GM12878 (cell line): ENCODE results near the gene UNC5CL. TPM values are rescaled to one million over a fixed set of nuclear protein-coding genes. Genes with fewer than 3 reads are reported as not detected.

Experiments
- ATAC-seq: fragments of 200-7000 bp; cut with Tn5 transposase; 3 replicates; pipeline ENCODE4 v1.9.1; 2020; ENCODE audit warnings: mild to moderate bottlenecking, moderate library complexity
- BruUV-seq: library from RNA; stranded (reverse); fragments of 400-500 nt; replicated peaks from 2 replicates; lab custom pipeline; 2021; lab: Mats Ljungman, UMichigan
- CTCF ChIA-PET: fragments of 300-600 bp; sonication (Branson Sonifier 250); formaldehyde crosslinking; extraction: SDS; loops from one replicate; lab custom pipeline; 2021; ENCODE audit warnings: inconsistent platforms; lab: Yijun Ruan, JAX
- POLR2A ChIA-PET: fragments of 350-600 bp; formaldehyde crosslinking; extraction: SDS; loops from one replicate; lab custom pipeline; 2021; ENCODE audit warnings: inconsistent platforms; lab: Charles Lee
- RAD21 ChIA-PET: fragments of 300-600 bp; sonication (Branson Sonifier 250); formaldehyde crosslinking; loops from one replicate; lab custom pipeline; 2023; ENCODE audit warnings: antibody characterized with exemption; ENCODE audit not compliant: unreplicated experiment; lab: Charles Lee
- SMC1A ChIA-PET: fragments of 300-600 bp; sonication (Branson Sonifier 250); formaldehyde crosslinking; loops from one replicate; lab custom pipeline; 2023; ENCODE audit not compliant: unreplicated experiment, uncharacterized antibody; lab: Charles Lee
- DNase-seq: peaks from one replicate; pipeline ENCODE4 v3.0.0-alpha.2; 2011; ENCODE audit warnings: low read depth, low spot score
- FAIRE-seq: peaks from 3 replicates; lab custom pipeline; 2011; peaks lifted over from hg19 to GRCh38; lab: Jason Lieb, UNC
- H2AFZ ChIP-seq: 2 replicates; pipeline ENCODE4 v1.6.0; 2011; ENCODE audit warnings: low read depth, low read length, control low read depth; ENCODE audit not compliant: control insufficient read depth
- H3K27ac ChIP-seq: 2 replicates; pipeline ENCODE4 v1.5.1; 2011; ENCODE audit warnings: control low read depth; ENCODE audit not compliant: control insufficient read depth, insufficient read depth
- H3K27me3 ChIP-seq, 2 experiments: replicated peaks in 1 of 2; 2 replicates each; pipeline versions ENCODE4 v1.6.0 to v1.6.1; 2011; ENCODE audit warnings: low read length in 1 of 2; ENCODE audit not compliant: control insufficient read depth in 2 of 2, insufficient read depth in 2 of 2
- H3K36me3 ChIP-seq, 2 experiments: 2 replicates each; pipeline ENCODE4 v1.5.1; 2011; ENCODE audit warnings: low read length in 1 of 2; ENCODE audit not compliant: control insufficient read depth in 2 of 2, insufficient read depth in 2 of 2
- H3K4me1 ChIP-seq: 2 replicates; pipeline ENCODE4 v1.6.1; 2011; ENCODE audit warnings: mild to moderate bottlenecking, low read length, moderate library complexity, mixed read lengths; ENCODE audit not compliant: control insufficient read depth, insufficient read depth
- H3K4me2 ChIP-seq: 2 replicates; pipeline ENCODE4 v1.6.0; 2011; ENCODE audit warnings: control low read depth; ENCODE audit not compliant: control insufficient read depth, insufficient read depth
- H3K4me3 ChIP-seq: fragments of 200-600 bp; sonication (generic); 2 replicates; pipeline ENCODE4 v1.5.1; 2016
- H3K79me2 ChIP-seq: 2 replicates; pipeline ENCODE4 v1.6.0; 2011; ENCODE audit warnings: low read length; ENCODE audit not compliant: control insufficient read depth, insufficient read depth
- H3K9ac ChIP-seq: 2 replicates; pipeline ENCODE4 v1.8.0; 2011; ENCODE audit warnings: low read length, control low read depth, mixed read lengths; ENCODE audit not compliant: control insufficient read depth, insufficient read depth
- H3K9me3 ChIP-seq: replicated peaks from 3 replicates; pipeline ENCODE4 v1.5.1; 2011; ENCODE audit warnings: mild to moderate bottlenecking, low read length; ENCODE audit not compliant: control insufficient read depth, insufficient read depth
- H4K20me1 ChIP-seq: 2 replicates; pipeline ENCODE4 v1.6.0; 2011; ENCODE audit not compliant: control insufficient read depth, insufficient read depth
- HDAC6 ChIP-seq: fragments of 200-600 bp; sonication (generic); IDR thresholded peaks from one replicate; pipeline ENCODE4 v1.8.0; 2017; ENCODE audit warnings: antibody characterized with exemption; ENCODE audit not compliant: unreplicated experiment
- JUNB ChIP-seq: IDR thresholded peaks from 2 replicates; pipeline ENCODE4 v1.6.1; 2016; ENCODE audit warnings: antibody characterized with exemption, mild to moderate bottlenecking
- KDM1A ChIP-seq: fragments of 200-600 bp; sonication (generic); IDR thresholded peaks from 2 replicates; pipeline ENCODE4 v1.6.1; 2016; ENCODE audit warnings: borderline replicate concordance
- NFYA ChIP-seq: IDR thresholded peaks from 2 replicates; pipeline ENCODE4 v1.6.1; 2011; ENCODE audit warnings: low read depth, mild to moderate bottlenecking, low read length, improper control_type of control experiment, borderline replicate concordance
- NFYB ChIP-seq: IDR thresholded peaks from 2 replicates; pipeline ENCODE4 v1.6.1; 2011; ENCODE audit warnings: low read depth, mild to moderate bottlenecking, low read length, improper control_type of control experiment, moderate library complexity; ENCODE audit not compliant: insufficient read depth
- NR2C1 ChIP-seq: fragments of 450-650 bp; IDR thresholded peaks from 2 replicates; pipeline ENCODE4 v1.6.1; 2017; ENCODE audit warnings: antibody characterized with exemption, mild to moderate bottlenecking, moderate library complexity
- ZNF24 ChIP-seq: fragments of 450-650 bp; IDR thresholded peaks from 2 replicates; pipeline ENCODE4 v1.6.1; 2017; ENCODE audit warnings: antibody characterized with exemption, mild to moderate bottlenecking
- WGBS: methylation state at CpG from one replicate; pipeline ENCODE4 v1.1.6; 2016; ENCODE audit warnings: low lambda C conversion rate; ENCODE audit not compliant: insufficient replicate concordance, insufficient coverage; ENCODE audit errors: missing lambda C conversion rate; 5-methylcytosine and 5-hydroxymethylcytosine counted together
- in situ Hi-C: fragments of 300-500 bp; cut with MboI; formaldehyde crosslinking; loops from 9 replicates; pipeline ENCODE4 v1.14.3; 2018; ENCODE audit warnings: mixed read lengths
- intact Hi-C: fragments of 100-400 bp; cut with micrococcal nuclease; formaldehyde crosslinking; loops from one replicate; pipeline ENCODE4 v1.14.2; 2022; ENCODE audit not compliant: unreplicated experiment
- polyA plus RNA-seq, 11 experiments: library from polyadenylated mRNA; depleted of rRNA in 4 of 11; unstranded in 6 of 11; stranded (reverse) in 5 of 11; fragments of >200 nt; fragmentation: Nextera tagmentation in 4 of 11; fragmentation: Illumina TruSeq in 1 of 11; extraction: Ambion mirVana in 4 of 11; extraction: Trizol in 1 of 11; gene quantifications; 1 replicate in 1 of 11; 2 replicates in 10 of 11; pipeline versions ENCODE4 v1.2.1 to v1.2.3, GENCODE V29; 2011 to 2016; ENCODE audit warnings: inconsistent platforms in 2 of 11, missing spikeins in 2 of 11, low read depth in 1 of 11
- total RNA-seq, 4 experiments: library from RNA; depleted of rRNA in 3 of 4; stranded (reverse); fragments of >200 nt in 3 of 4; fragmentation: Illumina TruSeq in 1 of 4; extraction: Trizol in 1 of 4; gene quantifications; 2 replicates each; pipeline versions ENCODE4 v1.2.1 to v1.2.3, GENCODE V29; 2013 to 2021
- TF ChIP-seq, protein P1 (sequence below): IDR thresholded peaks from 2 replicates; pipeline ENCODE4 v1.6.1; 2012; ENCODE audit warnings: low read depth, low read length, improper control_type of control experiment
- TF ChIP-seq, protein P2 (sequence below): fragments of 450-650 bp; IDR thresholded peaks from 2 replicates; pipeline ENCODE4 v1.6.1; 2016; ENCODE audit warnings: mild to moderate bottlenecking, moderate library complexity, borderline replicate concordance
- TF ChIP-seq, protein P3 (sequence below): fragments of 450-650 bp; IDR thresholded peaks from 2 replicates; pipeline ENCODE4 v1.6.1; 2018; ENCODE audit warnings: mild to moderate bottlenecking, low read depth, moderate library complexity; ENCODE audit not compliant: partially characterized antibody
- TF ChIP-seq, protein P4 (sequence below): fragments of 450-650 bp; conservative IDR thresholded peaks from 2 replicates; pipeline ENCODE4 v1.6.1; 2017; ENCODE audit warnings: mild to moderate bottlenecking, moderate library complexity

Gene UNC5CL
- total and polyA plus RNA-seq, 10 of the 15 experiments (the other 5 are each of a cell fraction or from before 2014, with no cell fraction given) = 0.11 to 1.2 (median 0.46) TPM; not detected in 1

DNA sequence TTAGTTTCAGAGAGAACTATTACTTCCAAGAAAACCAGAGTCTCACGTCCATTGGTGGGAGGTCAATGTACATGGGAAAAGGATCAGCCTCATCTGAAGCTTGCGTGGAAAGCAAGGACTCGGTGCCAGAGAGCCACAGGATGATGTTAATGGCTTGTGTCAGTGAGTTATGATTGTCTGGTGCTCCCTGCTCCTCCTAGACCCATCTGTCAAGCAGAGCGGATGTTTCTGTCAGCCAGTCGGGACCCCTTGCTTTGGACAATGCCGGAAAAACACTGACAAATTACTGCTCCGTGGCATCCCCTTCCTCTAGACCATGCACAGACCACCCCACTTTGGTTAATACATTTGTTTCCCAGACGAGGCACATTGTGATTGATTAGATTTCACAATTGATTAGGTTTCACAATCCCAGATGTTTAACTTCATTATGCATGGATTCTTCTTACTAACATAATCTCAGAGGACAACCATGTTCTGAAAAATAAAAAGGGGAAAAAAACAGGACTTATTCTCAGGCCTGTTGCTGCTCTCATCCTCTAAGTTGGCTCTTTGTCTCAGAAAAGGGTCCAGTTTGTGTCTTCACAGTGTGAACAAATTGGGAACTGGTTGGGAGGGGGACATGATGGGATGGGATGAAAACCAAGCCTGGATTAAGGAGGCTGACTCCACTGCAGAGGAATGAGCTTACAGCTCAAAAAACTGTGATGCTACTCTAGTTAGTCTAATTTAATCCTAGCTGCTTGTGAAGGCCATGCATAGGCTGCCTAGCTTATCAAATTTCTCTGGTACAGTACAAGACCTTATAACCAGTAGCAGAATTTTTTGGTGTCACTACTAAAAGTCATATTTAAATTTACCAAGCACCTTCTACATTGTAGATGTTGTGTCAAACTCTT, 51.9 kb downstream of the UNC5CL start:
- Histone ChIP-seq H3K27me3 (peaks cover 0 to 6% of the 10 kb centered on the region in 2 experiments; a peak in 3 of 4 replicates), H3K9ac (no peak overlapping the region), H3K4me3 (no peak overlapping the region), H3K9me3 (no peaks in the 10 kb centered on the region), H3K4me2 (no peak overlapping the region), H3K27ac (no peak overlapping the region), H2AFZ (no peak overlapping the region), H4K20me1 (no peaks in the 10 kb centered on the region), H3K4me1 (no peaks in the 10 kb centered on the region), H3K79me2 (no peaks in the 10 kb centered on the region), H3K36me3 (no peaks in the 10 kb centered on the region)
- FAIRE-seq = no peak
- ChIA-PET RAD21 (no interaction called here), SMC1A (no interaction called here), CTCF (no interaction called here), POLR2A (no interaction called here)
- WGBS = 6% methylated on average over 8 of the region's 8 CpGs
- no peak for TF ChIP-seq HDAC6
- TF ChIP-seq, protein P1, sequence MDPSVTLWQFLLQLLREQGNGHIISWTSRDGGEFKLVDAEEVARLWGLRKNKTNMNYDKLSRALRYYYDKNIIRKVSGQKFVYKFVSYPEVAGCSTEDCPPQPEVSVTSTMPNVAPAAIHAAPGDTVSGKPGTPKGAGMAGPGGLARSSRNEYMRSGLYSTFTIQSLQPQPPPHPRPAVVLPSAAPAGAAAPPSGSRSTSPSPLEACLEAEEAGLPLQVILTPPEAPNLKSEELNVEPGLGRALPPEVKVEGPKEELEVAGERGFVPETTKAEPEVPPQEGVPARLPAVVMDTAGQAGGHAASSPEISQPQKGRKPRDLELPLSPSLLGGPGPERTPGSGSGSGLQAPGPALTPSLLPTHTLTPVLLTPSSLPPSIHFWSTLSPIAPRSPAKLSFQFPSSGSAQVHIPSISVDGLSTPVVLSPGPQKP = no peak
- TF ChIP-seq JUNB = no peak
- no peak for TF ChIP-seq KDM1A
- TF ChIP-seq NFYA = no peak
- no peak for TF ChIP-seq ZNF24
- no peak for TF ChIP-seq NFYB
- no peak for TF ChIP-seq NR2C1
- TF ChIP-seq, protein P2, sequence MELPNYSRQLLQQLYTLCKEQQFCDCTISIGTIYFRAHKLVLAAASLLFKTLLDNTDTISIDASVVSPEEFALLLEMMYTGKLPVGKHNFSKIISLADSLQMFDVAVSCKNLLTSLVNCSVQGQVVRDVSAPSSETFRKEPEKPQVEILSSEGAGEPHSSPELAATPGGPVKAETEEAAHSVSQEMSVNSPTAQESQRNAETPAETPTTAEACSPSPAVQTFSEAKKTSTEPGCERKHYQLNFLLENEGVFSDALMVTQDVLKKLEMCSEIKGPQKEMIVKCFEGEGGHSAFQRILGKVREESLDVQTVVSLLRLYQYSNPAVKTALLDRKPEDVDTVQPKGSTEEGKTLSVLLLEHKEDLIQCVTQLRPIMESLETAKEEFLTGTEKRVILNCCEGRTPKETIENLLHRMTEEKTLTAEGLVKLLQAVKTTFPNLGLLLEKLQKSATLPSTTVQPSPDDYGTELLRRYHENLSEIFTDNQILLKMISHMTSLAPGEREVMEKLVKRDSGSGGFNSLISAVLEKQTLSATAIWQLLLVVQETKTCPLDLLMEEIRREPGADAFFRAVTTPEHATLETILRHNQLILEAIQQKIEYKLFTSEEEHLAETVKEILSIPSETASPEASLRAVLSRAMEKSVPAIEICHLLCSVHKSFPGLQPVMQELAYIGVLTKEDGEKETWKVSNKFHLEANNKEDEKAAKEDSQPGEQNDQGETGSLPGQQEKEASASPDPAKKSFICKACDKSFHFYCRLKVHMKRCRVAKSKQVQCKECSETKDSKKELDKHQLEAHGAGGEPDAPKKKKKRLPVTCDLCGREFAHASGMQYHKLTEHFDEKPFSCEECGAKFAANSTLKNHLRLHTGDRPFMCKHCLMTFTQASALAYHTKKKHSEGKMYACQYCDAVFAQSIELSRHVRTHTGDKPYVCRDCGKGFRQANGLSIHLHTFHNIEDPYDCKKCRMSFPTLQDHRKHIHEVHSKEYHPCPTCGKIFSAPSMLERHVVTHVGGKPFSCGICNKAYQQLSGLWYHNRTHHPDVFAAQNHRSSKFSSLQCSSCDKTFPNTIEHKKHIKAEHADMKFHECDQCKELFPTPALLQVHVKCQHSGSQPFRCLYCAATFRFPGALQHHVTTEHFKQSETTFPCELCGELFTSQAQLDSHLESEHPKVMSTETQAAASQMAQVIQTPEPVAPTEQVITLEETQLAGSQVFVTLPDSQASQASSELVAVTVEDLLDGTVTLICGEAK = no peak
- TF ChIP-seq, protein P3, sequence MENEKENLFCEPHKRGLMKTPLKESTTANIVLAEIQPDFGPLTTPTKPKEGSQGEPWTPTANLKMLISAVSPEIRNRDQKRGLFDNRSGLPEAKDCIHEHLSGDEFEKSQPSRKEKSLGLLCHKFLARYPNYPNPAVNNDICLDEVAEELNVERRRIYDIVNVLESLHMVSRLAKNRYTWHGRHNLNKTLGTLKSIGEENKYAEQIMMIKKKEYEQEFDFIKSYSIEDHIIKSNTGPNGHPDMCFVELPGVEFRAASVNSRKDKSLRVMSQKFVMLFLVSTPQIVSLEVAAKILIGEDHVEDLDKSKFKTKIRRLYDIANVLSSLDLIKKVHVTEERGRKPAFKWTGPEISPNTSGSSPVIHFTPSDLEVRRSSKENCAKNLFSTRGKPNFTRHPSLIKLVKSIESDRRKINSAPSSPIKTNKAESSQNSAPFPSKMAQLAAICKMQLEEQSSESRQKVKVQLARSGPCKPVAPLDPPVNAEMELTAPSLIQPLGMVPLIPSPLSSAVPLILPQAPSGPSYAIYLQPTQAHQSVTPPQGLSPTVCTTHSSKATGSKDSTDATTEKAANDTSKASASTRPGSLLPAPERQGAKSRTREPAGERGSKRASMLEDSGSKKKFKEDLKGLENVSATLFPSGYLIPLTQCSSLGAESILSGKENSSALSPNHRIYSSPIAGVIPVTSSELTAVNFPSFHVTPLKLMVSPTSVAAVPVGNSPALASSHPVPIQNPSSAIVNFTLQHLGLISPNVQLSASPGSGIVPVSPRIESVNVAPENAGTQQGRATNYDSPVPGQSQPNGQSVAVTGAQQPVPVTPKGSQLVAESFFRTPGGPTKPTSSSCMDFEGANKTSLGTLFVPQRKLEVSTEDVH = no peak
- TF ChIP-seq, protein P4, sequence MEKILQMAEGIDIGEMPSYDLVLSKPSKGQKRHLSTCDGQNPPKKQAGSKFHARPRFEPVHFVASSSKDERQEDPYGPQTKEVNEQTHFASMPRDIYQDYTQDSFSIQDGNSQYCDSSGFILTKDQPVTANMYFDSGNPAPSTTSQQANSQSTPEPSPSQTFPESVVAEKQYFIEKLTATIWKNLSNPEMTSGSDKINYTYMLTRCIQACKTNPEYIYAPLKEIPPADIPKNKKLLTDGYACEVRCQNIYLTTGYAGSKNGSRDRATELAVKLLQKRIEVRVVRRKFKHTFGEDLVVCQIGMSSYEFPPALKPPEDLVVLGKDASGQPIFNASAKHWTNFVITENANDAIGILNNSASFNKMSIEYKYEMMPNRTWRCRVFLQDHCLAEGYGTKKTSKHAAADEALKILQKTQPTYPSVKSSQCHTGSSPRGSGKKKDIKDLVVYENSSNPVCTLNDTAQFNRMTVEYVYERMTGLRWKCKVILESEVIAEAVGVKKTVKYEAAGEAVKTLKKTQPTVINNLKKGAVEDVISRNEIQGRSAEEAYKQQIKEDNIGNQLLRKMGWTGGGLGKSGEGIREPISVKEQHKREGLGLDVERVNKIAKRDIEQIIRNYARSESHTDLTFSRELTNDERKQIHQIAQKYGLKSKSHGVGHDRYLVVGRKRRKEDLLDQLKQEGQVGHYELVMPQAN = no peak
- DNase-seq = no peak
- in situ Hi-C loops = no loop called here
- intact Hi-C loops = no loop called here
- ATAC-seq = no peak
- BruUV-seq = no TSS peak
